WTC11 (cell line): ENCODE results near the gene RHCG. TPM values are rescaled to one million over a fixed set of nuclear protein-coding genes. Genes with fewer than 3 reads are reported as not detected.

Experiments used
- ATAC-seq: fragments of 200-7000 bp; cut with Tn5 transposase; 2 replicates; pipeline ENCODE4 v1.10.0; 2021; ENCODE audit warnings: mild to moderate bottlenecking, moderate library complexity
- CTCF ChIA-PET: fragments of 300-600 bp; sonication (Branson Sonifier 250); formaldehyde crosslinking; loops from one replicate; lab custom pipeline; 2021; ENCODE audit warnings: antibody characterized with exemption; lab: Charles Lee
- POLR2A ChIA-PET: fragments of 350-600 bp; sonication (Branson Sonifier 250); formaldehyde crosslinking; loops from one replicate; lab custom pipeline; 2021; ENCODE audit warnings: antibody characterized with exemption; lab: Charles Lee
- DNase-seq: peaks from one replicate; pipeline ENCODE4 v3.0.0; 2021; ENCODE audit warnings: low spot score
- H3K27ac Mint-ChIP-seq: 2 replicates; pipeline ENCODE4 v1.8.0; 2021; ENCODE audit warnings: mixed read lengths
- H3K27me3 Mint-ChIP-seq: 2 replicates; pipeline ENCODE4 v1.8.0; 2021; ENCODE audit warnings: low read depth, mild to moderate bottlenecking, moderate library complexity, mixed read lengths
- H3K36me3 Mint-ChIP-seq: 2 replicates; pipeline ENCODE4 v1.8.0; 2021; ENCODE audit warnings: mixed read lengths
- H3K4me1 Mint-ChIP-seq: 2 replicates; pipeline ENCODE4 v1.8.0; 2022; ENCODE audit warnings: mixed read lengths
- H3K4me3 Mint-ChIP-seq: 2 replicates; pipeline ENCODE4 v1.8.0; 2021; ENCODE audit warnings: mild to moderate bottlenecking, moderate library complexity, mixed read lengths
- H3K9me3 Mint-ChIP-seq: 2 replicates; pipeline ENCODE4 v1.8.0; 2021; ENCODE audit warnings: mixed read lengths
- CBFB ChIP-seq: sonication (generic); formaldehyde crosslinking; IDR thresholded peaks from 2 replicates; pipeline ENCODE4 v1.8.1; 2022; ENCODE audit warnings: mild to moderate bottlenecking, low read depth, missing genetic modification reagents
- E2F5 ChIP-seq: sonication (generic); formaldehyde crosslinking; IDR thresholded peaks from 2 replicates; pipeline ENCODE4 v1.8.1; 2022; ENCODE audit warnings: mild to moderate bottlenecking, moderate library complexity, missing genetic modification reagents
- ERG ChIP-seq: fragments of 250-450 bp; sonication (Bioruptor Pico); IDR thresholded peaks from 2 replicates; pipeline ENCODE4 v1.8.0; 2021; ENCODE audit warnings: mild to moderate bottlenecking
- ESRRA ChIP-seq: sonication (generic); formaldehyde crosslinking; IDR thresholded peaks from 2 replicates; pipeline ENCODE4 v1.8.1; 2022; ENCODE audit warnings: mild to moderate bottlenecking, missing genetic modification reagents, borderline replicate concordance
- ETV6 ChIP-seq: sonication (generic); formaldehyde crosslinking; IDR thresholded peaks from 2 replicates; pipeline ENCODE4 v1.8.1; 2022; ENCODE audit warnings: mild to moderate bottlenecking, missing genetic modification reagents
- FOXJ3 ChIP-seq: sonication (generic); formaldehyde crosslinking; IDR thresholded peaks from 2 replicates; pipeline ENCODE4 v1.9.0; 2021; ENCODE audit warnings: missing genetic modification reagents, mild to moderate bottlenecking, borderline replicate concordance
- FOXK1 ChIP-seq: sonication (generic); formaldehyde crosslinking; IDR thresholded peaks from 2 replicates; pipeline ENCODE4 v1.8.0; 2022; ENCODE audit warnings: mild to moderate bottlenecking, moderate library complexity, missing genetic modification reagents
- FOXP1 ChIP-seq: sonication (generic); formaldehyde crosslinking; IDR thresholded peaks from 2 replicates; pipeline ENCODE4 v1.8.0; 2022; ENCODE audit warnings: missing genetic modification reagents, mild to moderate bottlenecking, moderate library complexity, borderline replicate concordance
- GTF2I ChIP-seq: fragments of 250-450 bp; sonication (Bioruptor Pico); conservative IDR thresholded peaks from 2 replicates; pipeline ENCODE4 v1.4.0; 2021; ENCODE audit warnings: mild to moderate bottlenecking
- IRF2 ChIP-seq: sonication (generic); formaldehyde crosslinking; IDR thresholded peaks from 2 replicates; pipeline ENCODE4 v1.8.0; 2022; ENCODE audit warnings: low read depth, missing genetic modification reagents, borderline replicate concordance
- PRDM15 ChIP-seq: sonication (generic); formaldehyde crosslinking; IDR thresholded peaks from 2 replicates; pipeline ENCODE4 v1.8.0; 2022; ENCODE audit warnings: missing genetic modification reagents
- SMAD4 ChIP-seq: sonication (generic); formaldehyde crosslinking; IDR thresholded peaks from 2 replicates; pipeline ENCODE4 v1.8.0; 2022; ENCODE audit warnings: mild to moderate bottlenecking, missing genetic modification reagents
- SOX15 ChIP-seq: fragments of 250-450 bp; sonication (Bioruptor Pico); IDR thresholded peaks from 2 replicates; pipeline ENCODE4 v1.9.0; 2021; ENCODE audit warnings: mild to moderate bottlenecking
- TEAD4 ChIP-seq: sonication (generic); formaldehyde crosslinking; IDR thresholded peaks from 2 replicates; pipeline ENCODE4 v1.8.0; 2022; ENCODE audit warnings: mild to moderate bottlenecking, missing genetic modification reagents
- ZNF219 ChIP-seq: sonication (generic); formaldehyde crosslinking; IDR thresholded peaks from 2 replicates; pipeline ENCODE4 v1.8.0; 2023; ENCODE audit warnings: missing genetic modification reagents, mild to moderate bottlenecking, borderline replicate concordance
- ZNF671 ChIP-seq: fragments of 250-450 bp; sonication (Bioruptor Pico); IDR thresholded peaks from 2 replicates; pipeline ENCODE4 v1.8.0; 2021; ENCODE audit warnings: mild to moderate bottlenecking
- total RNA-seq: library from RNA; stranded (reverse); gene quantifications from 3 replicates; pipeline ENCODE4 v1.2.3, GENCODE V29; 2021
- TF ChIP-seq, protein P1 (sequence below): sonication (generic); formaldehyde crosslinking; conservative IDR thresholded peaks from 2 replicates; pipeline ENCODE4 v1.8.1; 2022; ENCODE audit warnings: mild to moderate bottlenecking, missing genetic modification reagents
- TF ChIP-seq, protein P2 (sequence below): sonication (generic); formaldehyde crosslinking; IDR thresholded peaks from 2 replicates; pipeline ENCODE4 v1.8.1; 2023; ENCODE audit warnings: mild to moderate bottlenecking, missing genetic modification reagents, borderline replicate concordance
- TF ChIP-seq, protein P3 (sequence below): sonication (generic); formaldehyde crosslinking; conservative IDR thresholded peaks from 2 replicates; pipeline ENCODE4 v1.8.1; 2023; ENCODE audit warnings: mild to moderate bottlenecking, low read depth, missing genetic modification reagents, moderate library complexity
- TF ChIP-seq, protein P4 (sequence below): sonication (generic); formaldehyde crosslinking; IDR thresholded peaks from 2 replicates; pipeline ENCODE4 v1.8.0; 2022; ENCODE audit warnings: mild to moderate bottlenecking, missing genetic modification reagents

RHCG gene
- total RNA-seq, 1 experiment from 2014 or later = 0.31 TPM

DNA sequence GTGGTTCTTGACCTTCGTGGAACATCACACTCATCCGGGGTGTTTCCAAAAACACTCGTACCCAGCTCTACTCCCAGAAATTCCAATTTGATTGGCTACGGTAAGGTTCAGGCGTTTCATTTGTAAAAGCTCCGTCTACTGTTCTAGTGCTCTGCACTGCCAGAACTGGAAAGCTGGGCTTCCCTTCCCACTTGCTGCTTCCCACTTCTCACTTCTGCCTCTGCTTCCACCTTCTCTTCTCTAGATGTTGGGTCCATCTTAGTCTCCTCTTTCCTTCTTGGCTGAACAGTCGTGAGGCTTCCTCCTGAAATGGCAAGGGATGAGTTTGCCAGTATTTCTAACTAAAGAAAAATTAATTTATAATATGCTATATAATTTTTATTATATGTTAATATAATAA is 29.8 kb upstream of the RHCG start:
- DNase-seq (no peak), ATAC-seq (no peak)
- ChIA-PET POLR2A (no interaction called here), CTCF (interaction anchor here (1.3 kb wide), 1 partner anchor 34 kb away, joined by 4 read pairs; no protein-coding TSS in a partner anchor)
- H3K4me1 Mint-ChIP-seq = no peaks in the 10 kb centered on the region
- H3K27me3 Mint-ChIP-seq = no peaks in the 10 kb centered on the region; the same call in 1 of the 2 replicates
- H3K9me3 Mint-ChIP-seq = 0 out of 2 replicates have a peak, but pooled peaks cover under 1% of the 10 kb centered on the region
- no peaks in the 10 kb centered on the region for H3K36me3 Mint-ChIP-seq
- TF ChIP-seq, protein P1, sequence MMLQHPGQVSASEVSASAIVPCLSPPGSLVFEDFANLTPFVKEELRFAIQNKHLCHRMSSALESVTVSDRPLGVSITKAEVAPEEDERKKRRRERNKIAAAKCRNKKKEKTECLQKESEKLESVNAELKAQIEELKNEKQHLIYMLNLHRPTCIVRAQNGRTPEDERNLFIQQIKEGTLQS (CRISPR knock-in tag) = no peak
- TF ChIP-seq IRF2 (CRISPR knock-in tag) = no peak
- TF ChIP-seq, protein P2, sequence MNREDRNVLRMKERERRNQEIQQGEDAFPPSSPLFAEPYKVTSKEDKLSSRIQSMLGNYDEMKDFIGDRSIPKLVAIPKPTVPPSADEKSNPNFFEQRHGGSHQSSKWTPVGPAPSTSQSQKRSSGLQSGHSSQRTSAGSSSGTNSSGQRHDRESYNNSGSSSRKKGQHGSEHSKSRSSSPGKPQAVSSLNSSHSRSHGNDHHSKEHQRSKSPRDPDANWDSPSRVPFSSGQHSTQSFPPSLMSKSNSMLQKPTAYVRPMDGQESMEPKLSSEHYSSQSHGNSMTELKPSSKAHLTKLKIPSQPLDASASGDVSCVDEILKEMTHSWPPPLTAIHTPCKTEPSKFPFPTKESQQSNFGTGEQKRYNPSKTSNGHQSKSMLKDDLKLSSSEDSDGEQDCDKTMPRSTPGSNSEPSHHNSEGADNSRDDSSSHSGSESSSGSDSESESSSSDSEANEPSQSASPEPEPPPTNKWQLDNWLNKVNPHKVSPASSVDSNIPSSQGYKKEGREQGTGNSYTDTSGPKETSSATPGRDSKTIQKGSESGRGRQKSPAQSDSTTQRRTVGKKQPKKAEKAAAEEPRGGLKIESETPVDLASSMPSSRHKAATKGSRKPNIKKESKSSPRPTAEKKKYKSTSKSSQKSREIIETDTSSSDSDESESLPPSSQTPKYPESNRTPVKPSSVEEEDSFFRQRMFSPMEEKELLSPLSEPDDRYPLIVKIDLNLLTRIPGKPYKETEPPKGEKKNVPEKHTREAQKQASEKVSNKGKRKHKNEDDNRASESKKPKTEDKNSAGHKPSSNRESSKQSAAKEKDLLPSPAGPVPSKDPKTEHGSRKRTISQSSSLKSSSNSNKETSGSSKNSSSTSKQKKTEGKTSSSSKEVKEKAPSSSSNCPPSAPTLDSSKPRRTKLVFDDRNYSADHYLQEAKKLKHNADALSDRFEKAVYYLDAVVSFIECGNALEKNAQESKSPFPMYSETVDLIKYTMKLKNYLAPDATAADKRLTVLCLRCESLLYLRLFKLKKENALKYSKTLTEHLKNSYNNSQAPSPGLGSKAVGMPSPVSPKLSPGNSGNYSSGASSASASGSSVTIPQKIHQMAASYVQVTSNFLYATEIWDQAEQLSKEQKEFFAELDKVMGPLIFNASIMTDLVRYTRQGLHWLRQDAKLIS (CRISPR knock-in tag) = no peak
- TF ChIP-seq, protein P3, sequence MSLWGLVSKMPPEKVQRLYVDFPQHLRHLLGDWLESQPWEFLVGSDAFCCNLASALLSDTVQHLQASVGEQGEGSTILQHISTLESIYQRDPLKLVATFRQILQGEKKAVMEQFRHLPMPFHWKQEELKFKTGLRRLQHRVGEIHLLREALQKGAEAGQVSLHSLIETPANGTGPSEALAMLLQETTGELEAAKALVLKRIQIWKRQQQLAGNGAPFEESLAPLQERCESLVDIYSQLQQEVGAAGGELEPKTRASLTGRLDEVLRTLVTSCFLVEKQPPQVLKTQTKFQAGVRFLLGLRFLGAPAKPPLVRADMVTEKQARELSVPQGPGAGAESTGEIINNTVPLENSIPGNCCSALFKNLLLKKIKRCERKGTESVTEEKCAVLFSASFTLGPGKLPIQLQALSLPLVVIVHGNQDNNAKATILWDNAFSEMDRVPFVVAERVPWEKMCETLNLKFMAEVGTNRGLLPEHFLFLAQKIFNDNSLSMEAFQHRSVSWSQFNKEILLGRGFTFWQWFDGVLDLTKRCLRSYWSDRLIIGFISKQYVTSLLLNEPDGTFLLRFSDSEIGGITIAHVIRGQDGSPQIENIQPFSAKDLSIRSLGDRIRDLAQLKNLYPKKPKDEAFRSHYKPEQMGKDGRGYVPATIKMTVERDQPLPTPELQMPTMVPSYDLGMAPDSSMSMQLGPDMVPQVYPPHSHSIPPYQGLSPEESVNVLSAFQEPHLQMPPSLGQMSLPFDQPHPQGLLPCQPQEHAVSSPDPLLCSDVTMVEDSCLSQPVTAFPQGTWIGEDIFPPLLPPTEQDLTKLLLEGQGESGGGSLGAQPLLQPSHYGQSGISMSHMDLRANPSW (CRISPR knock-in tag) = no peak
- no peak for TF ChIP-seq GTF2I
- TF ChIP-seq ZNF671 = no peak
- no peak for TF ChIP-seq FOXJ3
- TF ChIP-seq ETV6 (CRISPR knock-in tag) = no peak
- TF ChIP-seq SMAD4 = no peak
- TF ChIP-seq ERG = no peak
- TF ChIP-seq E2F5 (CRISPR knock-in tag) = no peak
- TF ChIP-seq TEAD4 = no peak
- no peak for TF ChIP-seq FOXK1 (CRISPR knock-in tag)
- TF ChIP-seq ZNF219 (CRISPR knock-in tag) = no peak
- no peak for TF ChIP-seq FOXP1
- TF ChIP-seq ESRRA (CRISPR knock-in tag) = no peak
- no peak for TF ChIP-seq SOX15 (CRISPR knock-in tag)
- no peak for TF ChIP-seq PRDM15 (CRISPR knock-in tag)
- TF ChIP-seq, protein P4, sequence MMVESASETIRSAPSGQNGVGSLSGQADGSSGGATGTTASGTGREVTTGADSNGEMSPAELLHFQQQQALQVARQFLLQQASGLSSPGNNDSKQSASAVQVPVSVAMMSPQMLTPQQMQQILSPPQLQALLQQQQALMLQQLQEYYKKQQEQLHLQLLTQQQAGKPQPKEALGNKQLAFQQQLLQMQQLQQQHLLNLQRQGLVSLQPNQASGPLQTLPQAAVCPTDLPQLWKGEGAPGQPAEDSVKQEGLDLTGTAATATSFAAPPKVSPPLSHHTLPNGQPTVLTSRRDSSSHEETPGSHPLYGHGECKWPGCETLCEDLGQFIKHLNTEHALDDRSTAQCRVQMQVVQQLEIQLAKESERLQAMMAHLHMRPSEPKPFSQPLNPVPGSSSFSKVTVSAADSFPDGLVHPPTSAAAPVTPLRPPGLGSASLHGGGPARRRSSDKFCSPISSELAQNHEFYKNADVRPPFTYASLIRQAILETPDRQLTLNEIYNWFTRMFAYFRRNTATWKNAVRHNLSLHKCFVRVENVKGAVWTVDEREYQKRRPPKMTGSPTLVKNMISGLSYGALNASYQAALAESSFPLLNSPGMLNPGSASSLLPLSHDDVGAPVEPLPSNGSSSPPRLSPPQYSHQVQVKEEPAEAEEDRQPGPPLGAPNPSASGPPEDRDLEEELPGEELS = no peak
- TF ChIP-seq CBFB (CRISPR knock-in tag) = no peak
- H3K27ac Mint-ChIP-seq = no peak overlapping the region
- H3K4me3 Mint-ChIP-seq = no peak overlapping the region
